GM18508 (cell line): ENCODE measurements around the gene ADAM30.
"Not testable (repeated sequence)": the region's sequence is repeated elsewhere in the genome, so short reads cannot be mapped to it uniquely, and the experiment has no call there.

Experiments
- ATAC-seq: cut with Tn5 transposase; IDR thresholded peaks from one replicate; pipeline ENCODE4 v1.9.1; 2021; ENCODE audit warnings: moderate number of reproducible peaks; ENCODE audit not compliant: insufficient read depth, unreplicated experiment

The ADAM30 gene

GRCh38 chr1:119879510-119880434 is 16.5 kb downstream of the ADAM30 start:
- ATAC-seq = no peak

GRCh38 chr1:119878171-119878570 is 18.1 kb downstream of the ADAM30 start:
- ATAC-seq = no peak

GRCh38 chr1:119874186-119874585 is 22.1 kb downstream of the ADAM30 start:
- no peak for ATAC-seq

- ATAC-seq = no peak
Measured at GRCh38 chr1:119873135-119874015, 22.9 kb downstream of the ADAM30 start.

GRCh38 chr1:119871881-119872280 is 24.4 kb downstream of the ADAM30 start:
- ATAC-seq = no peak

- ATAC-seq = no peak
Measured at GRCh38 chr1:119870917-119871596, 25.3 kb downstream of the ADAM30 start.

- no peak for ATAC-seq
Measured at GRCh38 chr1:119869995-119870394, 26.3 kb downstream of the ADAM30 start.

GRCh38 chr1:119868176-119868575 is 28.1 kb downstream of the ADAM30 start:
- no peak for ATAC-seq

- ATAC-seq = no peak
Measured at GRCh38 chr1:119866451-119866850, 29.9 kb downstream of the ADAM30 start.

- ATAC-seq = no peak
Measured at GRCh38 chr1:119865627-119866026, 30.7 kb downstream of the ADAM30 start.

GRCh38 chr1:119862276-119862675 is 34.0 kb downstream of the ADAM30 start:
- ATAC-seq = no peak

- ATAC-seq = no peak
Measured at GRCh38 chr1:119861547-119861946, 34.8 kb downstream of the ADAM30 start.

GRCh38 chr1:119859647-119860046 is 36.7 kb downstream of the ADAM30 start:
- no peak for ATAC-seq

GRCh38 chr1:119858556-119859214 is 37.6 kb downstream of the ADAM30 start:
- not testable (repeated sequence) for ATAC-seq

- no peak for ATAC-seq
Measured at GRCh38 chr1:119858126-119858525, 38.2 kb downstream of the ADAM30 start.

GRCh38 chr1:119853155-119853554 is 43.2 kb downstream of the ADAM30 start:
- no peak for ATAC-seq

GRCh38 chr1:119844206-119844605 is 52.1 kb downstream of the ADAM30 start:
- not testable (repeated sequence) for ATAC-seq
